HG03064 (cell line): ENCODE measurements around the gene TXK.

Source experiments
- ATAC-seq: cut with Tn5 transposase; IDR thresholded peaks from one replicate; pipeline ENCODE4 v1.9.1; 2021; ENCODE audit warnings: low read depth; ENCODE audit not compliant: unreplicated experiment

Gene TXK

GRCh38 chr4:48028696-48029095, 105.4 kb downstream of the TXK start:
- ATAC-seq = peak; percentile 51

GRCh38 chr4:48027653-48028052, 106.4 kb downstream of the TXK start:
- peak; percentile 59 for ATAC-seq

- no peak for ATAC-seq
Measured at GRCh38 chr4:48025005-48025404, 109.0 kb downstream of the TXK start.

GRCh38 chr4:48024522-48024921, 109.5 kb downstream of the TXK start:
- ATAC-seq = no peak

GRCh38 chr4:48022192-48022799, 111.8 kb downstream of the TXK start:
- ATAC-seq = no peak

- ATAC-seq = no peak
Measured at GRCh38 chr4:48021100-48021499, 113.0 kb downstream of the TXK start.

- no peak for ATAC-seq
Measured at GRCh38 chr4:48018112-48018511, 115.9 kb downstream of the TXK start.

- peak; percentile 8 for ATAC-seq
Measured at GRCh38 chr4:48017108-48017571, 116.9 kb downstream of the TXK start.
